Neuronal stem cell (in vitro differentiated cells): Measurements from ENCODE around the gene CILP2.

ENCODE experiments used
- DNase-seq: peaks from one replicate; pipeline ENCODE4 v3.0.0-alpha.2; 2013; ENCODE audit warnings: low spot score
- H2AFZ ChIP-seq: one replicate; pipeline ENCODE4 v1.6.1; 2013; ENCODE audit warnings: mild to moderate bottlenecking, low read length, inconsistent platforms
- H2AK5ac ChIP-seq: 2 replicates; pipeline ENCODE4 v1.6.1; 2013; ENCODE audit warnings: low read depth, mild to moderate bottlenecking, inconsistent platforms, low read length, moderate library complexity, mixed read lengths
- H2BK120ac ChIP-seq: 2 replicates; pipeline ENCODE4 v1.6.1; 2013; ENCODE audit warnings: low read depth, mild to moderate bottlenecking, inconsistent platforms, low read length, moderate library complexity, mixed read lengths
- H2BK12ac ChIP-seq: one replicate; pipeline ENCODE4 v1.6.1; 2013; ENCODE audit warnings: low read length, inconsistent platforms
- H2BK15ac ChIP-seq: 2 replicates; pipeline ENCODE4 v1.6.1; 2013; ENCODE audit warnings: mild to moderate bottlenecking, low read length, inconsistent platforms, mixed read lengths
- H2BK5ac ChIP-seq: one replicate; pipeline ENCODE4 v1.6.1; 2013; ENCODE audit warnings: inconsistent platforms, mild to moderate bottlenecking, low read length, moderate library complexity
- H3K14ac ChIP-seq: one replicate; pipeline ENCODE4 v1.6.1; 2013; ENCODE audit warnings: low read length, inconsistent platforms
- H3K18ac ChIP-seq: 2 replicates; pipeline ENCODE4 v1.6.1; 2013; ENCODE audit warnings: low read length, inconsistent platforms
- H3K23ac ChIP-seq: 2 replicates; pipeline ENCODE4 v1.6.1; 2013; ENCODE audit warnings: low read depth, mild to moderate bottlenecking, mixed read lengths, low read length, inconsistent platforms; ENCODE audit not compliant: poor library complexity
- H3K27ac ChIP-seq: replicated peaks from 3 replicates; pipeline ENCODE4 v1.5.1; 2013; ENCODE audit warnings: low read length, inconsistent platforms
- H3K27me3 ChIP-seq, 3 experiments: 2 replicates each; pipeline ENCODE4 v1.6.1; 2013; ENCODE audit warnings: low read length in 3 of 3, mild to moderate bottlenecking in 2 of 3, inconsistent platforms in 1 of 3, low read depth in 1 of 3, mixed read lengths in 1 of 3, moderate library complexity in 1 of 3; ENCODE audit not compliant: control insufficient read depth in 3 of 3, insufficient read depth in 3 of 3
- H3K36me3 ChIP-seq, 2 donors: replicated peaks in 1 of 2; 2 replicates each; pipeline ENCODE4 v1.6.1; 2013; ENCODE audit warnings: low read length in 2 of 2; ENCODE audit not compliant: control insufficient read depth in 2 of 2, insufficient read depth in 2 of 2
- H3K4ac ChIP-seq: 2 replicates; pipeline ENCODE4 v1.6.1; 2013; ENCODE audit warnings: inconsistent platforms, mild to moderate bottlenecking, low read length, moderate library complexity
- H3K4me1 ChIP-seq, 2 donors: 1 replicate in 1 of 2; 2 replicates in 1 of 2; pipeline ENCODE4 v1.6.1; 2013; ENCODE audit warnings: low read length in 2 of 2, low read depth in 1 of 2; ENCODE audit not compliant: control insufficient read depth in 2 of 2, insufficient read depth in 1 of 2
- H3K4me2 ChIP-seq: one replicate; pipeline ENCODE4 v1.6.1; 2013; ENCODE audit warnings: mild to moderate bottlenecking, low read length, inconsistent platforms; ENCODE audit not compliant: insufficient read depth, poor library complexity, severe bottlenecking
- H3K4me3 ChIP-seq, 2 donors: 2 replicates each; pipeline ENCODE4 v1.5.1; 2013; ENCODE audit warnings: low read length in 2 of 2, mild to moderate bottlenecking in 2 of 2, inconsistent platforms in 1 of 2, moderate library complexity in 1 of 2
- H3K79me1 ChIP-seq: one replicate; pipeline ENCODE4 v1.6.1; 2013; ENCODE audit warnings: low read depth, mild to moderate bottlenecking, inconsistent platforms, low read length, moderate library complexity
- H3K9ac ChIP-seq: one replicate; pipeline ENCODE4 v1.6.1; 2013; ENCODE audit warnings: mild to moderate bottlenecking, low read depth, low read length, inconsistent platforms; ENCODE audit not compliant: poor library complexity
- H3K9me3 ChIP-seq, 2 donors: replicated peaks in 1 of 2; 2 replicates each; pipeline versions ENCODE3 to v1.6.1; 2013; ENCODE audit warnings: low read length in 2 of 2, mild to moderate bottlenecking in 2 of 2, inconsistent platforms in 1 of 2, low read depth in 1 of 2, mixed read lengths in 1 of 2, moderate library complexity in 1 of 2; ENCODE audit not compliant: control insufficient read depth in 2 of 2, insufficient read depth in 1 of 2
- H4K8ac ChIP-seq: one replicate; pipeline ENCODE4 v1.6.1; 2013; ENCODE audit warnings: low read depth, mild to moderate bottlenecking, inconsistent platforms, low read length, moderate library complexity
- H4K91ac ChIP-seq: one replicate; pipeline ENCODE4 v1.6.1; 2013; ENCODE audit warnings: low read length, low read depth, mild to moderate bottlenecking, inconsistent platforms; ENCODE audit not compliant: poor library complexity
- WGBS, 2 donors: extraction: QIAGEN DNeasy Blood & Tissue Kit; methylation state at CpG; one replicate each; pipeline ENCODE4 v1.1.7; 2013; ENCODE audit warnings: missing lambda C conversion rate in 2 of 2, mixed read lengths in 1 of 2; ENCODE audit not compliant: insufficient read length in 2 of 2, insufficient replicate concordance in 1 of 2; ENCODE audit errors: extremely low coverage in 2 of 2; 5-methylcytosine and 5-hydroxymethylcytosine counted together

The CILP2 gene

GRCh38 chr19:19550485-19550929 lies 12.4 kb downstream of the CILP2 start:
- H2BK12ac ChIP-seq, result no peak overlapping the region
- no peak overlapping the region for H3K14ac ChIP-seq
- H3K18ac ChIP-seq, result peak overlapping the region; percentile 24
- no peaks in the 10 kb centered on the region for H3K27me3 ChIP-seq
- no peak overlapping the region for H3K27ac ChIP-seq
- no peaks in the 10 kb centered on the region for H3K79me1 ChIP-seq
- no peak overlapping the region for H2AK5ac ChIP-seq
- no peak overlapping the region for H2BK120ac ChIP-seq
- H3K9me3 ChIP-seq, result no peaks in the 10 kb centered on the region
- no peak overlapping the region for H3K4ac ChIP-seq
- DNase-seq, result no peak
- H2BK5ac ChIP-seq, result no peak overlapping the region
- H3K4me1 ChIP-seq, result peaks cover 0 to 2% of the 10 kb centered on the region in 2 donors
- no peak overlapping the region for H3K4me3 ChIP-seq
- H3K9ac ChIP-seq, result no peak overlapping the region
- H2BK15ac ChIP-seq, result peak overlapping the region; percentile 20
- no peak overlapping the region for H4K8ac ChIP-seq
- no peak overlapping the region for H3K4me2 ChIP-seq
- H3K36me3 ChIP-seq, result no peaks in the 10 kb centered on the region
- no peak overlapping the region for H4K91ac ChIP-seq
- peak overlapping the region; percentile 62 for H2AFZ ChIP-seq
- WGBS, 2 donors, result no CpG with 5 or more reads among the region's 8 CpGs
- H3K23ac ChIP-seq, result peak overlapping the region; percentile 8

- H3K79me1 ChIP-seq, result no peaks in the 10 kb centered on the region
- DNase-seq, result no peak
- no CpG with 5 or more reads among the region's 10 CpGs for WGBS, 2 donors
Observed at GRCh38 chr19:19550972-19551852, 13.1 kb downstream of the CILP2 start.

GRCh38 chr19:19551853-19552192 lies 13.8 kb downstream of the CILP2 start:
- peak overlapping the region; percentile 79 for H2AFZ ChIP-seq
- no peaks in the 10 kb centered on the region for H3K79me1 ChIP-seq
- peak overlapping the region; percentile 49 for H2BK120ac ChIP-seq
- peak overlapping the region; percentile 10 for H2BK15ac ChIP-seq
- no peak for DNase-seq
- H3K9ac ChIP-seq, result peak overlapping the region; percentile 14
- no peak overlapping the region for H3K4me2 ChIP-seq
- no peaks in the 10 kb centered on the region for H3K36me3 ChIP-seq
- H2AK5ac ChIP-seq, result no peak overlapping the region
- no peak overlapping the region for H4K8ac ChIP-seq
- WGBS, 2 donors, result no CpG with 5 or more reads among the region's 14 CpGs
- peak overlapping the region; percentile 29 for H2BK5ac ChIP-seq
- H3K4me1 ChIP-seq, result peaks cover 0 to 2% of the 10 kb centered on the region in 2 donors
- peak overlapping the region; percentile 79 for H3K18ac ChIP-seq
- H3K4ac ChIP-seq, result no peak overlapping the region
- H3K14ac ChIP-seq, result no peak overlapping the region
- no peak overlapping the region for H3K23ac ChIP-seq
- no peak overlapping the region for H2BK12ac ChIP-seq
- H4K91ac ChIP-seq, result no peak overlapping the region
- no peak overlapping the region for H3K4me3 ChIP-seq
- no peaks in the 10 kb centered on the region for H3K27me3 ChIP-seq
- no peaks in the 10 kb centered on the region for H3K9me3 ChIP-seq
- peak overlapping the region; percentile 38 for H3K27ac ChIP-seq

More at GRCh38 chr19:19550972-19551852, 13.1 kb downstream of the CILP2 start:
- Histone ChIP-seq H3K9ac (no peak overlapping the region), H3K18ac (peak overlapping the region; percentile 79), H3K4me3 (no peak overlapping the region), H2BK5ac (peak overlapping the region; percentile 29), H3K9me3 (no peaks in the 10 kb centered on the region), H4K91ac (no peak overlapping the region), H3K27ac (no peak overlapping the region), H2BK120ac (peak overlapping the region; percentile 49), H3K4me1 (peaks cover 0 to 2% of the 10 kb centered on the region in 2 donors), H2AFZ (peak overlapping the region; percentile 79), H3K4me2 (no peak overlapping the region), H3K14ac (peak overlapping the region; percentile 10), H3K27me3 (no peaks in the 10 kb centered on the region), H4K8ac (no peak overlapping the region), H3K4ac (no peak overlapping the region), H3K36me3 (no peaks in the 10 kb centered on the region), H3K23ac (peak overlapping the region; percentile 8), H2BK12ac (no peak overlapping the region), H2BK15ac (peak overlapping the region; percentile 20), H2AK5ac (no peak overlapping the region)

- Histone ChIP-seq H3K14ac (no peak overlapping the region), H3K9me3 (no peaks in the 10 kb centered on the region), H2AFZ (peak overlapping the region; percentile 70), H3K4ac (no peak overlapping the region), H2BK12ac (no peak overlapping the region), H3K27ac (no peak overlapping the region), H4K91ac (no peak overlapping the region), H2BK15ac (no peak overlapping the region), H3K4me1 (peaks cover 0 to 2% of the 10 kb centered on the region in 2 donors), H3K79me1 (no peaks in the 10 kb centered on the region), H3K18ac (no peak overlapping the region), H2AK5ac (peak overlapping the region; percentile 53), H3K23ac (no peak overlapping the region), H3K36me3 (no peaks in the 10 kb centered on the region), H3K9ac (no peak overlapping the region), H2BK5ac (peak overlapping the region; percentile 29), H3K4me2 (no peak overlapping the region), H3K27me3 (no peaks in the 10 kb centered on the region), H2BK120ac (no peak overlapping the region), H4K8ac (no peak overlapping the region), H3K4me3 (no peak overlapping the region)
- WGBS, 2 donors, result no CpG with 5 or more reads among the region's 6 CpGs
- DNase-seq, result no peak
Observed at GRCh38 chr19:19552798-19553197, 14.7 kb downstream of the CILP2 start.
